ENCODE data around the gene POU2F1.

POU2F1 gene

GRCh38 chr1:167473761-167474160 is 253.1 kb downstream of the POU2F1 start:
- no peaks in the 10 kb centered on the region for H3K4me1 ChIP-seq (ENCODE audit: control insufficient read depth, insufficient read depth, low read length)
- CTCF ChIA-PET = interaction anchor here (0.7 kb wide), 1 partner anchor 61 kb away, joined by 4 read pairs; no protein-coding TSS in a partner anchor
- no peaks in the 10 kb centered on the region for H3K9me3 ChIP-seq (ENCODE audit: control insufficient read depth, insufficient read depth, low read depth, low read length)
- no peak overlapping the region for H3K27ac ChIP-seq (ENCODE audit: extremely low read depth, low read depth, low read length)
- H3K36me3 ChIP-seq (ENCODE audit: control insufficient read depth in 2 of 2, insufficient read depth in 1 of 2, low read length in 2 of 2) = no peaks in the 10 kb centered on the region
- TF ChIP-seq ZNF121 (tag by site-specific recombination; IDR thresholded peaks at IDR 0.05) (no peak), ZNF426 (tag by site-specific recombination; IDR thresholded peaks at IDR 0.05) (no peak), KLF8 (tag by site-specific recombination; IDR thresholded peaks at IDR 0.05) (no peak), ZBTB44 (tag by site-specific recombination; IDR thresholded peaks at IDR 0.05) (no peak), YY1 (tag by site-specific recombination; IDR thresholded peaks at IDR 0.05) (no peak), ZBTB1 (tag by site-specific recombination; IDR thresholded peaks at IDR 0.05) (no peak), FEZF1 (tag by site-specific recombination; IDR thresholded peaks at IDR 0.05) (no peak), ZNF843 (tag by site-specific recombination; IDR thresholded peaks at IDR 0.05) (no peak), ZNF175 (tag by site-specific recombination; IDR thresholded peaks at IDR 0.05) (no peak), KLF9 (tag by site-specific recombination; IDR thresholded peaks at IDR 0.05; ENCODE audit: low read depth) (no peak), TRIM28 (IDR thresholded peaks at IDR 0.05; ENCODE audit: borderline replicate concordance, low read length) (no peak), MZF1 (tag by site-specific recombination; IDR thresholded peaks at IDR 0.05; ENCODE audit: borderline replicate concordance) (no peak), ZBTB7A (tag by site-specific recombination; IDR thresholded peaks at IDR 0.05; ENCODE audit: low read depth) (no peak), BCL11B (tag by site-specific recombination; IDR thresholded peaks at IDR 0.05; ENCODE audit: low read depth) (no peak)
- TF ChIP-seq, protein P1, sequence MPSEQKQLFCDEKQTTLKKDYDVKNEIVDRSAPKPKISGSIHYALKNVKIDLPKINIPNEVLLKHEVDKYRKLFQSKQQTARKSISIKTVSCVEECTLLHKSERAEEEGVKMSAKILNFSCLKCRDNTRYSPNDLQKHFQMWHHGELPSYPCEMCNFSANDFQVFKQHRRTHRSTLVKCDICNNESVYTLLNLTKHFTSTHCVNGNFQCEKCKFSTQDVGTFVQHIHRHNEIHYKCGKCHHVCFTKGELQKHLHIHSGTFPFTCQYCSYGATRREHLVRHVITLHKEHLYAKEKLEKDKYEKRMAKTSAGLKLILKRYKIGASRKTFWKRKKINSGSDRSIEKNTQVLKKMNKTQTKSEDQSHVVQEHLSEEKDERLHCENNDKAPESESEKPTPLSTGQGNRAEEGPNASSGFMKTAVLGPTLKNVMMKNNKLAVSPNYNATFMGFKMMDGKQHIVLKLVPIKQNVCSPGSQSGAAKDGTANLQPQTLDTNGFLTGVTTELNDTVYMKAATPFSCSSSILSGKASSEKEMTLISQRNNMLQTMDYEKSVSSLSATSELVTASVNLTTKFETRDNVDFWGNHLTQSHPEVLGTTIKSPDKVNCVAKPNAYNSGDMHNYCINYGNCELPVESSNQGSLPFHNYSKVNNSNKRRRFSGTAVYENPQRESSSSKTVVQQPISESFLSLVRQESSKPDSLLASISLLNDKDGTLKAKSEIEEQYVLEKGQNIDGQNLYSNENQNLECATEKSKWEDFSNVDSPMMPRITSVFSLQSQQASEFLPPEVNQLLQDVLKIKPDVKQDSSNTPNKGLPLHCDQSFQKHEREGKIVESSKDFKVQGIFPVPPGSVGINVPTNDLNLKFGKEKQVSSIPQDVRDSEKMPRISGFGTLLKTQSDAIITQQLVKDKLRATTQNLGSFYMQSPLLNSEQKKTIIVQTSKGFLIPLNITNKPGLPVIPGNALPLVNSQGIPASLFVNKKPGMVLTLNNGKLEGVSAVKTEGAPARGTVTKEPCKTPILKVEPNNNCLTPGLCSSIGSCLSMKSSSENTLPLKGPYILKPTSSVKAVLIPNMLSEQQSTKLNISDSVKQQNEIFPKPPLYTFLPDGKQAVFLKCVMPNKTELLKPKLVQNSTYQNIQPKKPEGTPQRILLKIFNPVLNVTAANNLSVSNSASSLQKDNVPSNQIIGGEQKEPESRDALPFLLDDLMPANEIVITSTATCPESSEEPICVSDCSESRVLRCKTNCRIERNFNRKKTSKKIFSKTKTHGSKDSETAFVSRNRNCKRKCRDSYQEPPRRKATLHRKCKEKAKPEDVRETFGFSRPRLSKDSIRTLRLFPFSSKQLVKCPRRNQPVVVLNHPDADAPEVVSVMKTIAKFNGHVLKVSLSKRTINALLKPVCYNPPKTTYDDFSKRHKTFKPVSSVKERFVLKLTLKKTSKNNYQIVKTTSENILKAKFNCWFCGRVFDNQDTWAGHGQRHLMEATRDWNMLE (tag by site-specific recombination; conservative IDR thresholded peaks at IDR 0.05; ENCODE audit: low read depth) = no peak
- TF ChIP-seq, protein P2, sequence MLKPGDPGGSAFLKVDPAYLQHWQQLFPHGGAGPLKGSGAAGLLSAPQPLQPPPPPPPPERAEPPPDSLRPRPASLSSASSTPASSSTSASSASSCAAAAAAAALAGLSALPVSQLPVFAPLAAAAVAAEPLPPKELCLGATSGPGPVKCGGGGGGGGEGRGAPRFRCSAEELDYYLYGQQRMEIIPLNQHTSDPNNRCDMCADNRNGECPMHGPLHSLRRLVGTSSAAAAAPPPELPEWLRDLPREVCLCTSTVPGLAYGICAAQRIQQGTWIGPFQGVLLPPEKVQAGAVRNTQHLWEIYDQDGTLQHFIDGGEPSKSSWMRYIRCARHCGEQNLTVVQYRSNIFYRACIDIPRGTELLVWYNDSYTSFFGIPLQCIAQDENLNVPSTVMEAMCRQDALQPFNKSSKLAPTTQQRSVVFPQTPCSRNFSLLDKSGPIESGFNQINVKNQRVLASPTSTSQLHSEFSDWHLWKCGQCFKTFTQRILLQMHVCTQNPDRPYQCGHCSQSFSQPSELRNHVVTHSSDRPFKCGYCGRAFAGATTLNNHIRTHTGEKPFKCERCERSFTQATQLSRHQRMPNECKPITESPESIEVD (tag by site-specific recombination; IDR thresholded peaks at IDR 0.05) = no peak
- POLR2A ChIA-PET = no interaction called here
- H3K4me3 ChIP-seq (ENCODE audit: low read depth, low read length) = no peak overlapping the region

DNA sequence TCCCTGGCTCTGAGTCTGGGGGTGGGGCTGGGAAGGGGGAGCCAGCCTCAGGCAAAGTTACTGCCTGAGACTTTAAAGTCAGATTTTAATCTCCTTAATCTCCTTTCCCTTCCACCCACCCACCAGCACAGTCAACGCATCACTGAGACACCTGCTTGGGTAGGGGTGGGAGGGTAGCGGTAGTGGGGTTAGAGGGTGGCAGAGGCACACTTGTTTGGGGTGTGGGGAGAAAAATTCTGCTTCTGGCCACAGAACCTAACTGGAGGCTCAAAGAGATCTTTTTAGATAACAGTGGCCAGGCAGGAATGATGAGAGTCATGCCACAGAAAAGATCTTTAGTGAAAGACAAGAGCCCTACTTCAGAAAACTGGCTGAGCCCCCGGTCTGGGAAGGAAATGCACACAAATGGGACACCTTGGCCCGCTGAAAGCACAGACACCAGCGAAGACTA is 253.5 kb downstream of the POU2F1 start:
- Histone ChIP-seq H3K27ac (ENCODE audit: extremely low read depth, low read depth, low read length) (no peak overlapping the region), H3K9me3 (ENCODE audit: control insufficient read depth, insufficient read depth, low read depth, low read length) (no peaks in the 10 kb centered on the region), H3K36me3 (ENCODE audit: control insufficient read depth in 2 of 2, insufficient read depth in 1 of 2, low read length in 2 of 2) (no peaks in the 10 kb centered on the region), H3K4me1 (ENCODE audit: control insufficient read depth, insufficient read depth, low read length) (no peaks in the 10 kb centered on the region), H3K4me3 (ENCODE audit: low read depth, low read length) (no peak overlapping the region)
- ChIA-PET CTCF (no interaction called here), POLR2A (interaction anchor here (0.7 kb wide), 1 partner anchor 11 kb away, joined by 5 read pairs; no protein-coding TSS in a partner anchor)
- TF ChIP-seq ZFHX2 (tag by site-specific recombination; conservative IDR thresholded peaks at IDR 0.05) = peak; percentile 69
- no peak for TF ChIP-seq ZNF785 (tag by site-specific recombination; IDR thresholded peaks at IDR 0.05)
- peak; percentile 83; the same call in 1 of the 2 replicates for TF ChIP-seq EGR2 (tag by site-specific recombination; IDR thresholded peaks at IDR 0.05; ENCODE audit: low read depth)

All from HEK293 (cell line).